Non-pigmented ciliary epithelial cell (primary cell): Measurements from ENCODE around the gene PDE11A.

Experiments
- DNase-seq: peaks from one replicate; pipeline ENCODE4 v3.0.0-alpha.2; 2010; ENCODE audit warnings: low read depth

Gene PDE11A

GRCh38 chr2:177692783-177693269 is 379.8 kb downstream of the PDE11A start:
- no peak for DNase-seq

- no peak for DNase-seq
Observed at GRCh38 chr2:177692042-177692782, 380.4 kb downstream of the PDE11A start.

- DNase-seq, result no peak
Observed at GRCh38 chr2:177691177-177691576, 381.4 kb downstream of the PDE11A start.

GRCh38 chr2:177689623-177690022 is 383.0 kb downstream of the PDE11A start:
- DNase-seq, result no peak

- no peak for DNase-seq
Observed at GRCh38 chr2:177688844-177689243, 383.7 kb downstream of the PDE11A start.

- no peak for DNase-seq
Observed at GRCh38 chr2:177683661-177684069, 388.9 kb downstream of the PDE11A start.

- DNase-seq, result no peak
Observed at GRCh38 chr2:177682836-177683660, 389.5 kb downstream of the PDE11A start.

- no peak for DNase-seq
Observed at GRCh38 chr2:177682006-177682405, 390.6 kb downstream of the PDE11A start.

GRCh38 chr2:177680866-177681712 is 391.5 kb downstream of the PDE11A start:
- no peak for DNase-seq

- DNase-seq, result no peak
Observed at GRCh38 chr2:177679611-177680605, 392.7 kb downstream of the PDE11A start.

GRCh38 chr2:177678939-177679338 is 393.6 kb downstream of the PDE11A start:
- DNase-seq, result no peak

GRCh38 chr2:177676636-177677035 is 395.9 kb downstream of the PDE11A start:
- DNase-seq, result no peak

GRCh38 chr2:177675825-177676224 is 396.8 kb downstream of the PDE11A start:
- no peak for DNase-seq

GRCh38 chr2:177675350-177675821 is 397.2 kb downstream of the PDE11A start:
- DNase-seq, result no peak

- no peak for DNase-seq
Observed at GRCh38 chr2:177673602-177674595, 398.7 kb downstream of the PDE11A start.

- no peak for DNase-seq
Observed at GRCh38 chr2:177671662-177672061, 400.9 kb downstream of the PDE11A start.

GRCh38 chr2:177670791-177671535 is 401.6 kb downstream of the PDE11A start:
- DNase-seq, result no peak

GRCh38 chr2:177669625-177670330 is 402.8 kb downstream of the PDE11A start:
- DNase-seq, result no peak
